Measurements from ENCODE around the gene NGLY1. TPM values are rescaled to one million over a fixed set of nuclear protein-coding genes. Genes with fewer than 3 reads are reported as not detected.

The NGLY1 gene
- total RNA-seq, 1 experiment from 2014 or later = 27.0 TPM

DNA sequence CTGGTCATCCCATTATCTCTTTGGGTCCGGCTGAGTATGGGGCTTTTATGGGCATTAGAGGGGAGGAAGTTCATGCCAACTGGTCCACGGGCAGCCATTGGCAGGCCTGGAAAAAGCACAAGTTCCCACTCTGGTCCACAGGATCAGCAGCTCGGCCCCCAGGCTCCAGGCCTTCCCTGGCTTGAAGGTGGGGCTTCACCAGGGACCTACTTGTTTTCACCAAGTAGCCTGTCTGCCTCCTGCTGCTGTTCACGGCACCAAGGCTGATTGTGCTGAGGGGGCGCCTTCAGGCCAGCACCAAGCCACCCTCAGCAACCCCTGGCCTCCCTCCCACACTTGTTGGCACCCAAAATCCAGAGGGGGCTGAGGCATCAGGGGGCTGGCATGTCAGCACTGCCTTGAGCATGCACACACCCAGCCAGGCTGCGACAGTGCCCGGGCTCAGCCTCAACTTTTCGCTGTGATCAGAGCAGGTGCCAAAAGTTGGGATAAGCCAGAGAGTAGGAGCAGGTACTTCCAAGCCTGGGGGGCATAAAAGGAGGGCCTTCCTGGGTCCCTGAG, 109.4 kb downstream of the NGLY1 start:
- H2BK5ac ChIP-seq (ENCODE audit: insufficient read length, low read length) = no peak overlapping the region
- no peak overlapping the region for H4K91ac ChIP-seq (ENCODE audit: insufficient read length, low read depth, low read length)
- no peaks in the 10 kb centered on the region for H3K79me1 ChIP-seq (ENCODE audit: insufficient read depth, low read depth, low read length, poor library complexity, severe bottlenecking)
- H3K9ac ChIP-seq (ENCODE audit: extremely low read depth, insufficient read length, low read length) = no peak overlapping the region
- no peak overlapping the region for H2BK15ac ChIP-seq (ENCODE audit: low read depth, low read length)
- H4K8ac ChIP-seq (replicated peaks; ENCODE audit: insufficient read length, low read depth, low read length) = no peak overlapping the region
- no peak for TF ChIP-seq CTCF (conservative IDR thresholded peaks at IDR 0.05)
- no peak overlapping the region for H2BK20ac ChIP-seq (ENCODE audit: low read depth, low read length, poor library complexity, severe bottlenecking)
- H3K4me1 ChIP-seq (ENCODE audit: insufficient read depth, low read length) = no peaks in the 10 kb centered on the region
- H3K27me3 Mint-ChIP-seq (ENCODE audit: low read depth) = no peaks in the 10 kb centered on the region
- no peak overlapping the region for H2AK5ac ChIP-seq (ENCODE audit: insufficient read length, low read length)
- H3K9me3 ChIP-seq (ENCODE audit: control insufficient read depth, low read depth, low read length) = no peaks in the 10 kb centered on the region
- no peak overlapping the region; the same call in 1 of the 2 replicates for H3K14ac ChIP-seq (ENCODE audit: insufficient read depth, low read length)
- DNase-seq = no peak
- no peak overlapping the region for H3K4me3 Mint-ChIP-seq
- WGBS (ENCODE audit: extremely low coverage, insufficient read length, low lambda C conversion rate) = no CpG with 5 or more reads among the region's 8 CpGs
- H4K5ac ChIP-seq (ENCODE audit: insufficient read length, low read depth, low read length) = no peak overlapping the region
- no peaks in the 10 kb centered on the region for H4K20me1 ChIP-seq (ENCODE audit: control insufficient read depth, insufficient read depth, insufficient read length)
- no peaks in the 10 kb centered on the region for H3K9me3 Mint-ChIP-seq
- no peaks in the 10 kb centered on the region for H3K27me3 ChIP-seq (ENCODE audit: insufficient read depth, low read length)
- no peak overlapping the region for H3K4ac ChIP-seq (ENCODE audit: low read depth, low read length)
- no peak overlapping the region for H2AFZ ChIP-seq (ENCODE audit: low read length)
- H3K27ac Mint-ChIP-seq = peak overlapping the region in 1 of 3 experiments; percentile 67; a peak in 1 of 7 replicates
- H3K79me2 ChIP-seq (ENCODE audit: insufficient read depth, low read length) = no peaks in the 10 kb centered on the region
- no peak overlapping the region for H2BK12ac ChIP-seq (ENCODE audit: insufficient read length, low read depth, low read length)
- H3K56ac ChIP-seq (ENCODE audit: insufficient read length, low read depth, low read length) = no peak overlapping the region
- no peak overlapping the region for H2BK120ac ChIP-seq (ENCODE audit: low read depth, low read length, poor library complexity, severe bottlenecking)
- no peaks in the 10 kb centered on the region for H3K4me1 Mint-ChIP-seq
- no peak overlapping the region for H3K4me2 ChIP-seq (ENCODE audit: insufficient read depth, insufficient read length, low read length)
- no peak overlapping the region for H3K27ac ChIP-seq (ENCODE audit: insufficient read length, low read depth, low read length)
- no peaks in the 10 kb centered on the region for H3K23me2 ChIP-seq (ENCODE audit: insufficient read length, low read depth, low read length, poor library complexity, severe bottlenecking)
- H3T11ph ChIP-seq (ENCODE audit: low read length) = no peak overlapping the region
- no peaks in the 10 kb centered on the region for H3K36me3 Mint-ChIP-seq (ENCODE audit: insufficient read depth in 1 of 3, low read depth in 3 of 3)
- no peak overlapping the region for H3K23ac ChIP-seq (ENCODE audit: insufficient read length, low read depth, low read length)
- H3K18ac ChIP-seq (ENCODE audit: insufficient read length, low read depth, low read length) = no peak overlapping the region

Other genes starting within 250 kb of the NGLY1 start
- 170 and 181 TPM in 2 replicates for gene TOP2B, start 118.5 kb downstream of the NGLY1 start, total RNA-seq (2021)
- 2.5 and 3.5 TPM in 2 replicates for gene OXSM, start 6.6 kb upstream of the NGLY1 start, total RNA-seq (2021)